T-helper 9 cell (primary cell): ENCODE measurements around the gene ARHGEF37.
"Not testable (repeated sequence)": the region's sequence is repeated elsewhere in the genome, so short reads cannot be mapped to it uniquely, and the experiment has no call there.

Experiments used
- DNase-seq: peaks from one replicate; pipeline ENCODE4 v3.0.0-alpha.2; 2020

Gene ARHGEF37

DNA sequence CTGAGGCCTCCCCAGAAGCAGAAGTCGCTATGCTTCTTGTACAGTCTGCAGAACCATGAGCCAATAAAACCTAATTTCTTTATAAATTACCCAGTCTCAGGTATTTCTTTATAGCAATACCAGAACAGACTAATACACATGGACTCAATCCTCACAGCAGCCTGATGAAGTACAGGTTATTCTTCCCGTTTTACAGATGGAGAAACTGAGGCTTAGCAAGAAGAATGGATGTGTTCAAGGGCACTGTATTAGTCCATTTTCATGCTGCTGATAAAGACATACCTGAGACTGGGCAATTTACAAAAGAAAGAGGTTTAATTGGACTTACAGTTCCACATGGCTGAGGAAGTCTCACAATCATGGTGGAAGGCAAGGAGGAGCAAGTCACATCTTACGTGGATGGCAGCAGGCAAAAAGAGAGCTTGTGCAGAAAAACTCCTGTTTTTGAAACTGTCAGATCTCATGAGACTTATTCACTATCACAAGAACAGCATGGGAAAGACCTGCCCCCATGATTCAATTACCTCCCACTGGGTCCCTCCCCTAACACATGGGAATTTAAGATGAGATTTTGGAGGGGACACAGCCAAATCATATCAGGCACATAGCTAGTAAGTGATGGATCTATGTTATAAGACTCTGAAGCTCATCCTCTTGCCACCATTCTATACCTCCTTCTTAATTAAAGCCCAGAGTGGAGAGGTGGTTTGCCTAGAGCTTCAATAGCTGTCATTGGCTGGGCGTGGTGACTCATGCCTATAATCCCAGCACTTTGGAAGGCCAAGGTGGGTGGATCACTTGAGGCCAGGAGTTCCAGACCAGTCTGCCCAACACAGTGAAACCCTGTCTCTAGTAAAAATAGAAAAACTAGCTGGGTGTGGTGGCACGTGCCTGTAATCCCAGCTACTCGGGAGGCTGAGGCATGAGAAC is 67.4 kb downstream of the ARHGEF37 start:
- not testable (repeated sequence) for DNase-seq

DNA sequence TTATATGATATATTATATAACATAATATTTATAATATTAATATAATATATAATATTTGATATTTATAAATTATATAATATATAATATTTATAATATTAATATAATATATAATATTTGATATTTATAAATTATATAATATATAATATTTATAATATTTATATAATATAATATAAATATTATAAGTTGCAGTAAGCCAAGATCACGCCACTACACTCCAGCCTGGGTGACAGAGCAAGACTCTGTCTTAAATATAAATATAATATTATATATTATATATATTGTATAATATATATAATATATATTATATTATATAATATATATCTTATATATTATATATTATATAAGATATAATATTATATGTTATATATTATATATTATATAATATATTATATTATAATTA is 68.4 kb downstream of the ARHGEF37 start:
- not testable (repeated sequence) for DNase-seq

DNA sequence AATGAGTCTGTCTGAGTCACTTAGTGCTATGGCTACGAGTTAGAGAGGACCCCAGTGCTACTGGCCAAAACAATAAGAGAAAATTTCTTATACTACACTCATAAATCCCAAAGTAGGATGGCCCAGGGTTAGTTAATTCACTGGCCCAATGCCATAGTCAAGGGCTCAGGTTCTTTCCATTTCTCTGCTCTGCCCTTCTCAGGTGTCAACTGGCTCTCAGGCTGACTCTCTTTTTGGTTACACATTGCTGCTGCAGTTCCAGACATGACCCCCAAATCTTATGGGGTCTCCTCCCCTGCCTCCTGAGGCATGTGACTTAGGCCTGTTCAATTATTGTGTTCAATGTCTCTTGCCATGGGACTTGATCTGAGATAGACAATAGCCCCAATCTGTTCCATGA is 70.4 kb downstream of the ARHGEF37 start:
- DNase-seq = no peak

DNA sequence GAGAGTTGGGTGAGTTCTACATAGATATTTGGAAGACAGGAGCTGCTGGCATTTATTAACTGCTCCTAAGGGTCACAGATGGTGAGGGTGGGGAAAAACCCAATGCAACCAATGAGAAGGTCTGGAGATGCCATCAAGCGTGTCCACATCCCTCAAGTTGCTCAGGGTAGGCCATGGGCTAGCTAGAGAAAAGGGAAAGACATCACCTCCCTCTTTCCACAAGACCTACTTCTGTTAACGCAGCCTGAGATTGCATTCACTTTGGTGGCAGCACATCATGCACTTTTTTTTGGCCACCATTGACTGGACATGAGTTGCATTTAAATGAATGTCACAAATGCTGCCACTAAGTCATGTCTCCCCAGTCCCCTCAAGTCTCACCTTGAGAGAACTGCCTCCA is 71.4 kb downstream of the ARHGEF37 start:
- no peak for DNase-seq

DNA sequence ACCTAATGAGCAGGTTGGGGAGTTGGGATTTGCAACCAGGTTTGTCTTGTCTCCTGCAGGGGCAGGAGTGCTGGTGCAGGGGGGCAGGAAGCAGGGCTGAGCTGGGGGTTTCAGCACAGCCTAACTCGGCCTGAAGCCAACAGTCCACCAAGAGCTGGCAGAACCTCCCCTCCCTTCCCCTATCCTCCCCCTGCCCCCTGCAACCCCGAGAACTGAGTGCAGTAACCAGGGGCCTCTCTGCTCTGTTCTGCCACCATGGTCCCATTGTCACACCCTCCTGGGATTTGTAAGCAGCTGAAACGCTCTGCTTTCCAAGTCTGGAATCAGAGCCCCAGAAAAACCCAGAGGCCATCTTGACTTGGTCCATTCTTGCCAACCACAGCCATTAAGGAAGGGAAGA is 72.9 kb downstream of the ARHGEF37 start:
- DNase-seq = no peak

DNA sequence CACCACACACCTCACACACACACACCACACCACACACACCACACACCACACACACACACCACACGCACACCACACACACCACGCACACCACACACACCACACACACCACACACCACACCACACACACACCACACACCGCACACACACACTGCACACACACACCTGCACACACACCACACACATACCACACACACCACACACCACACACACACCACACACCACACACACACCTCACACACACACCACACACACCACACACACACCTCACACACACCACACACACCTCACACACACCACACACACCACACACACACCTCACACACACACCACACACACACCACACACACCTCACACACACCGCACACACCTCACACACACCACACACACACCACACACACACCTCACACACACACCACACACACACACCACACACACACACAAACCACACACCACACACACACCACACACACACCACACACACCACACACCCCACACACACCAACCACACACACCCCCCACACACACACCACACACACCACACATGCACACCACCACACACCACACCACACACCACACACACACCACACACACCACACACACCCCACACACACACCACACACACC is 73.7 kb downstream of the ARHGEF37 start:
- DNase-seq = no peak

DNA sequence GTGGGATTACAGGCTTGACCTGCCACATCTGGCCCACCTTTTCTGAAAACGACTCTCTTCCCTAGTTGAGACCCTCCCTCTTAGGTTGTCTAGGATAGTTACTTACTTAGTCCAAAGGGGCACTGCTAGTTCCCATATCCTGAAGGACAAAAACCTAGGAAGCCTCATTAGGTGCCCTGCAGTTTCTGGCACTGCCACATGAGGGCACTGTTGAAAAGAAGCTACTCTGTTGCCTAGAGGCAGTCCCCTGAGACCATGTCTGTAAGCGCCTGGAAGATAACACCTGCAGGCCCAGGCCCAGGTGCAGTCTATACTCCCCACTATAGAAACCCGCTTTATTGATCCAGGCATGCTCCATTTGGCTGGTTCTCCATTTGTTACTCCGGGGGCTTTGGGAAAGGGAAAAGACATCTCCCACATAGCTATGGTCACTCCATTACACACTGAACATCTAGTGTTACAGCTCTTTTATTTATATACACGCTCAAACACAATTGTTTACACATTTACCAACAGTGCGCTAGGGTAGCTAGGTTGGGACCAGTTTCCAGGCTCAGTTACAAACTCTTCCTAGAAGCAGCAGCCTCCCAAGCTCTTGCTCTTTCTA is 75.4 kb downstream of the ARHGEF37 start:
- DNase-seq = no peak

DNA sequence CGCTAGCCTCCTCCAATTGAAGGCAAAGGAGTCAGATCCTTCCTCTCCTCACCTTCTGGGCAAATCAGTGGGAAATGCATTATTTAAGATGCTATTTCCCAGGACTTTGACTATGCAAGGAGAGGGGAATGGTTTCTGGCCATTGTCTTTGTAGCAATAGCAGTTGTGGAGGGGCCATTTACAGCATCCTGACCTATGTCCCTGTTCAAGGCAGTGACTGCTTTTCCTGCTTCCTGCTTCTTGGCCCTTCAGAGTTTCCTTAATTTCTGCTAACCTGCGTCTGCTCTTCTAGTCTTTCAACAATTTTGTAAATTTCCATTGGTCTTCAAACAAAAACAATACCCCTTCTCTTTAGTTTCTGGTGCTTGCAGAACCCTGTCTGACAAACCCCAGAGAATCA is 76.0 kb downstream of the ARHGEF37 start:
- DNase-seq = no peak

DNA sequence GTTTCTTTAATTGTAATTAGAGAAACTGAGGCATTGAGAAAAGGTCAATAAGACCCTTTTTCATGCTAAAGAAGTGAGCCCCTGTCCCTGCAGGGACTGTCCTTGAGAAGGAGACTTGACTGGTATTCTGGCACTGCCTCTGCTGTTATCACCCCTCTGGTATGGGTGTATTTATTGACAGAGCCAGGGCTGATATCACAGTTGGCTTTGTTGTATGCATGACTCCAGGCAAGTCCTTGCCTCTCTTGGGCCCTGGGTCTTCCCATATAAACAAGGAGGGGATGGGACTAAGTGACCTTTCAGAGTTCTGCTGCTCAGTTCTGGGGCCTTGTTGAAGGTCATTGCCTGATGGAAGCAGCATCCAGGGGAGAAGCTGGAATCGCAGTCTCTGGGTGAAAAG is 77.0 kb downstream of the ARHGEF37 start:
- no peak for DNase-seq

DNA sequence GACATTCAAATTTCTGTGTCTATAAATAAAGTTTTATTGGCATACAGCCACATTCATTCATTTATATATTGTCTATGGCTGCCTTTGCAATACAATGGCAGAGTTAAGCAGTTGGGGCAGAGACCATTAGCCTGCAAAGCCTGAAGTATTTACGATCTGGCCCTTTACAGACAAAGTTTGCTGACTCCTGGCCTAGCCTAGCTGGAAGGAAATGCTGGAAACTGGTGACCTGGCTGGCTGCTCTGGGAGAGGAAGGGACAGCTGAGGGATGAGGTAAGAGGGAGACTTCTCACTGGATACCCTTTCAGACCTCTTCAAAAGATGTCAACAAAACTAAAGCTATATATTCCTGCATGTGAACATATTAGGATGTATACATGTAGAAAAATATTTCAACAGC is 82.8 kb downstream of the ARHGEF37 start:
- no peak for DNase-seq

DNA sequence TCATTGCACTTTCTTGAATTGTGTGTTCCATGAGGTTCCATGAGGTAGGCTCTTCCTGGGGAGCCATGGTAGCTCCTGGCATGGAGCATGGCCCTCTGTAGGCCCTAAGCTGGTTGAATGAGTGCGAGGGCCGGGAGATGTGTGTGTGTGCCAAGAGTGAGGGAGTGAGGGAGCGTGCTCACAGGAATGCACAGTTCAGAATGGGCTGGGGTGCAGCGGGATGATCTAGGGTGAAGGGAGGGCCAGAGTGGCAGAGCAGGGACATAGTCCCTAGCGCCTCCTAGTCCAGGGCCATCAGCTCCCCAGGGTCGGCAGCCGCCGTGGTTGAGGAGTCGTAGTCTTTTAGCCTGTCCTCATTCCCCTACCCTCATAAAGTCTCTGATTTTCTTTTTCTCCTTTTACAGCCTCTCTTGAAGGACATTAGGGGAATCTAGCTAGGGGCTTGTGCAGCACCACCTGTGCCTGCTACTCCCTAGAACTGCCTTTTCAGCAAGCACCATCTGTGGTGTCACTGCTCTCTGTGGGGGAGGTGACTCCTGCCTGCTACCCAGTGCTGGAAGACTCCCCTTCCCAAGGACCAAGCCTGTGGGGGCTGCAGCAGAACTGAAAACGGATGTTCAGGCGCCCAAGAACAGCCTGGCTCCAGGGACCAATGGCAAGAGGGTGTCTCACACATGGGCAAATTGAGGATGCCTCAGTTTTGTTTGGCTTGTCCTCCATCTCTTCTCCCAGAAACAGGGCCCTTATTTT is 83.5 kb downstream of the ARHGEF37 start:
- no peak for DNase-seq

DNA sequence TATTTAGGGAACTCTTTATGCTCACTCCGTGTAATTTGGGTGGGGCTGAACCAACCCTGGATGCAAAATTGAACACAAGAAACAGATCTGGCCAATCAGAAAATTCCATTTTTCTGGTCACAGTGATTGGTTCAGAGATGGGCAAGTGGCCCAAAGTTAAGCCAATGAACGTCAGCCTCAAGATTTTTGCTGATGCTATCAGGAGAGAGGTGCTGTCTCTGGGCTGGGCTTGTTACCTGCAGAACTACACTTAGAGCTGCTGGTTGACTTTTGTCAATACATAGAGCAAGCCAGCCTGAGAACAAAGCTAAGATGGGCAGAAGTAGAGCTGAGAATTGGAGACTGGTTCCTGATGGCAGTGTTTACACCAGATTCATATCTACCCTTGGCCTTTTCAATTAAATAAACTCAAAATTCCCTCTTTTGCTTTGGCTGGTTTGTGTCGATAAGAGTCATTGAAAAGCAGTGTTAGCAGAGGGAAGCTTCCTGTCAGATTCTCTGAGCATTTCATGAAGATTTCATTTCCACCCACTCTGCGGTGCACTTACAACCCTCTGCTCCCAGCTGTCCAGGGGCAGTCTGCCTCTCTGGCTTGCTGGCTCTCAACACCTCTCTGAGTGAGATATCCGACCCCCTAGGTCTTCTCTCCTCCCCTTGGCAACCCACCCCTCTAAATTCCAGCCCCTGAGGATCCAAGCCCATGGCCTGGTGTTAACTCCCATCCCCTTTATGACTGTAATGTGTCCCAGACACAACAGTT is 84.3 kb downstream of the ARHGEF37 start:
- no peak for DNase-seq

DNA sequence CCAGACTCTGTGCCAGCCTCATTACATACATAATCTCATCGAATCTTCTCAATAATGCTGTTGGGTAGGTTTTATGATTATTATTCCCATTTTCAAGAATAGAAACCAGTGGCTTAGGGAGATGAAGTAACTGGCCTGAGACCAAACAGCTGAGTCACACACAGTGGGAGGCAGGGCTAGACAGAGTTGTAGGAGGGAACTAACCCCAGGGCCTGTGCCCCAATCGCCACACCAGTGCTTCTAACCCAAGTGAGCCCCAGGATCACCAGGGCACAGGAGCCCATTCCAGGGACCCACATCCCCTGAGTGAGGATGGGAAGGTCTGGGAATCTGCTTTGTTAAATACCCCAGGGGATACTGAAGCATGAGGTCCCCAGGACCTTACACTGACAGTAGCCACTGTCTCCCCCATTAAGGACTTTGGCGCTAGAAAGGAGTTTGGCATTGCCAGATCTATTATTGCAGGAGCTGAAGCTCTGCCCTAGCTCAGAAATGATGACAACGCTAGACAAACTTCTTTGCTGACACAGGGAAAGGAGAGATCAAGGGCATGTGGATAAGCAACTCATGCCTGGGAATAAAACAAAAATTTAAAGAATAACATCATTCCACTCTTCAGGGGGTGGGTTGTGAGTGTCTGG is 85.0 kb downstream of the ARHGEF37 start:
- DNase-seq = no peak

DNA sequence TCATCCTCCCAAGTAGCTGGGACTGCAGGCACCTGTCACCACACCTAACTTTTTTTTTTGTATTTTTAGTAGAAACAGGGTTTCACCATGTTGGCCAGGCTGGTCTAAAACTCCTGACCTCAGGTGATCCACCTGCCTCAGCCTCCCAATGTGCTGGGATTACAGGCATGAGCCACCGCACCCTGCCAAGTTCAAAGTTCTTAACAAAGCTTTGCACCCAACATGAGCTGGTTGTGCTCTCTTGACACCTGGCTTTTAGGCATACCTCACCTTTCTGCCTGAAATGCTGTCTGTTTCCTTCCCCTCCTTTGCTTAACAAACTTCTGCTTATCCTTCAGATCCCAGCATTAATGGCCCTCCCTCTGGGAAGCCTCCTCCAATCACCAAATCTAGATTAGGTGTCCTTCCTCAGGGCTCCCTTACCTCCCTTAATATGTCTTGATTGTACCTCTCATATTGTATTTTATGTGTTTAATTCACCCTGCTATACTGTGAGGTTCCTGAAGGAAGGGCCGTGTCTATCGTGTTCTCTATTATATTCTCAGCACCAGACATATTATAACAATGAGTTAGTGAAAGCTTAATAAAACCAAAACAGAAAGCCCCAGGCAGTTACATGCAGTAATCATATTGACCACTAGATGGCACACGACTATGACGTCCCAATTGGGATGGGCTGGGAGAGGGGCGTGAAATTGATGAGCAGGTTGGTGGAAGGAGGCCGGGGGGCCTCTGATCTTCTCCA is 86.0 kb downstream of the ARHGEF37 start:
- DNase-seq = peak; percentile 5

DNA sequence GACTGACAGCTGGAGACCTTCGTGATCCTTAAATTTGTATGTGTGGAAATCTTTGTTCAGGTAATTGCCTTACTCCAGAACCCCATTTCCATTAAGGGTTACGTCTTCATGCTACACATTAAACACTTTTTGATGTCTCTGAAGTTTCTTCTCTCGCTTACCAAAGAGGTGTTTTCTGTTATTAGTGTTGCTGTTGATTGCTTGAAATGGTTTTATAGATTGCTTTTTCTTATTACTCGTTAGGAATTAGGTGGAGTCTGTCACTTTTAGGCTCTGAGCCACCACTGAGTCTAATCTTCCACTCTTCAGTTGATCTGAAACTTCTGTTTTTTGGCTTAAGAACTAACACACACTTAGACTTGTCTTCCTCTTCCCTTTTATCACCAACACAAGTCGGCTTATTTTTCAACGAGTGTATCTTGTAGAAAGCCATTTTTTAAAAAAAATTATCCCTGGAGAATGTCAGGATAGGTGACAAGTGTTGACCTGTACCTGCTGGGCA is 86.6 kb downstream of the ARHGEF37 start:
- DNase-seq = no peak

DNA sequence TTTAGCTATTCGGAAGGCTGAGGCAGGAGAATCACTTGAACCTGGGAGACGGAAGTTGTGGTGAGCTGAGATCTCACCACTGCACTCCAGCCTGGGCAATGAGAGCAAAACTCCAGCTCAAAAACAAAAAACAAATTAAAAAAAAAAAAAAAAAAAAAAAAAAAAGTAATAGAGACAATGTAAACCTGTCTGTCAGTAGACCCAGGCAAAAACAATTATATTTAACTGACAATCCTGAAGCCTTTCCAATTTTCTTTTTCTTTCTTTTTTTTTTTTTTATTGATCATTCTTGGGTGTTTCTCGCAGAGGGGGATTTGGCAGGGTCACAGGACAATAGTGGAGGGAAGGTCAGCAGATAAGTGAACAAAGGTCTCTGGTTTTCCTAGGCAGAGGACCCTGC is 88.0 kb downstream of the ARHGEF37 start:
- DNase-seq = not testable (repeated sequence)

DNA sequence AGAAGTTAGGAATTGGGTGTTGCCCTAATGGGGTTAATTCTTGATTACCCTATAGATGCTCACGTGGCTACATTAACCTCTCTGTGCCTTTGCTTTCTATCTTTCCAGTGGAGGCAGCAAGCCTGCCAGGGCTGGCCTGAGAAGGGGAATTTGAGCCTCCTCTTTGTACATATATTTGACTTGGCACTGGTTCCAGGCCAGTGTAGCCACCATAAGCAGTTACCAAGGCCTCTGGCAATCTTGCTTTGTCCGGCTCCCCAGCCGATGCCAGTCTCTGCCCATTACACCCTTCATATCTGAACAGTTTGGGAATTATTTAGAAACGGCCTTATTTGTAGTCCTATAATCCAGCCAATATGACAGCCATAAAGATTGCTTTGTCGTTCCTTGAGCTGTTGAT is 90.2 kb downstream of the ARHGEF37 start:
- no peak for DNase-seq

DNA sequence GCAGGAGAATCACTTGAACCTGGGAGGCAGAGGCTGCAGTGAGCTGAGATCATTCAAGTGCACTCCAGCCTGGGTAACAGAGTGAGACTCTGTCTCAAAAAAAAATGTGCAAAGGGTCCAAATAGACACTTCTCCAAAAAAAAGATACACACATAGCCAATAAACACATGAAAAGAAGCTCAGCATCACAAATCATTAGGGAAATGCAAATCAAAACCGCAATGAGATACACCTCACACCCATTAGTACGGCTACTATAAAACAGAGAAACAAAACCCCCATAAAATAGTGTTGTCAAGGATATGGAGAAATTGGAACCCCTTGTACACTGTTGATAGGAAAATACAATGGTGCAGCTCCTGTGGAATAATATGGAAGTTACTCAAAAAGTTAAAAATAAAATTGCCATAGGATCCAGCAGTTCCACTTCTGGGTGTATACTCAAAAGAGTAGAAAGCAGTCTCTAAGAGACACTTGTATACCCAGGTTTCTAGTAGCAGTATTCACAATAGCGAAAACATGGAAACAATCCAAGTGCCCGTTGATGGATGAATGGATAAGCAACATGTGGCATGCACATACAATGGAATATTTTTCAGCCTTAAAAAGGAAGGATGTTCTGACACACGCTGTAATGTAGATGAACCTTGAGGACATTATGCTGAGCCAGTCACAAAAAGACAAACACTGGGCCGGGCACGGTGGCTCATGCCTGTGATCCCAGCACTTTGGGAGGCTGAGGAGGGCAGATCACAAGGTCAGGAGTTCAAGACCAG is 91.6 kb downstream of the ARHGEF37 start:
- no peak for DNase-seq

DNA sequence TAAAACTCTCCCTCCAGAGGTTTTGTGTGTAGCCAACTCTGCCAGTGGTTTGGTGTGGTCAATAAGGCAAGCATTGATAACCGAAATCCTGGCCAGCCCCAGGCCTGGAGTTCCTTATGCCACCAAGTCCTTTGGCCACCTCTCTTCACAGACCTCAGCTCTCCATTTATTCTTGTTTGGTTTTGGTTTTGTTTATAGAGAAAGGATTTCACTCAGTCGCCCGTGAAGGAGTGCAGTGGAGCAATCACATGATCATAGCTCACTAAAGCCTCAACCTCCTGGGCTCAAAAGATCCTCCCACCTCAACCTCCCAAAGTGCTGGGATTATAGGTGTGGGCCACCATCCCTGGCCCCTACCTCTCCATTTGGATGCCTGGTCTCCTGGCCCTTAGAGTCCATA is 93.4 kb downstream of the ARHGEF37 start:
- DNase-seq = no peak

DNA sequence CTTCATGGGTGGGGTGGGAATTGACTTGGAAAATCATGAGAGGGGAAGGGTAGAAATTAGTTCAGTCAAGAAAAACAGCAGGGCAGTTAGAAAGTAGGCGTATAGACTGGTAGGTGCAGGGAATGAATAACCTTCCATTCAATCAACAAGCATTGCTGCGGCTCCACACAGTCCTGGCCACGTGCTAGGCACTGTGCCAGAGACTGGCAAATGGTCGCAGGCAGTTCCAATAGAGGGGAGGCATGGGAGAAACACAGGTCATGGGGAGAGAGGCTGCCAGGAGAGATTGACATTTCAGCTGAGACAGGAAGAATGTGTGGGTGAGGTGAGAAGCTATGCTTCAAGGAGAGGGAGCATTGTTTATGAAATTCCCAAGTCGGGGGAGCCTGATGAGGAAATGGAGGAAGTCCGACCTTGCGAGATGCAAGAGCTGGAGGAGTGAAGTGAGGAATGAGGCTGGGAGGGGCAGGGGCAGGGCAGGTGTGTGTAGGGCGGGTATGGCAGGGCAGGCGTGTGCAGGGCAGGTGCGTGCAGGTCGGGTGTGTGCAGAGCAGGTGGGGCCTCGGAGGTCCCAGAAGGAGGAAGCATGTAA is 94.4 kb downstream of the ARHGEF37 start:
- no peak for DNase-seq
